Neural progenitor cell (in vitro differentiated cells): ENCODE measurements around the gene HYAL3. TPM values are rescaled to one million over a fixed set of nuclear protein-coding genes. Genes with fewer than 3 reads are reported as not detected.

Source experiments
- DNase-seq: peaks from one replicate; pipeline ENCODE4 v3.0.0-alpha.2; 2016; ENCODE audit warnings: low spot score
- H2AFZ ChIP-seq: fragments of 200-600 bp; sonication (generic); replicated peaks from 2 replicates; pipeline ENCODE4 v1.6.1; 2016; ENCODE audit warnings: antibody characterized with exemption
- H3F3A ChIP-seq: fragments of 200-600 bp; sonication (generic); 2 replicates; pipeline ENCODE4 v1.6.1; 2016; ENCODE audit warnings: antibody characterized with exemption, low read depth
- H3K27ac ChIP-seq: fragments of 200-600 bp; sonication (generic); 2 replicates; pipeline ENCODE4 v1.5.1; 2016; ENCODE audit warnings: mild to moderate bottlenecking
- H3K27me3 ChIP-seq: fragments of 200-600 bp; sonication (generic); 2 replicates; pipeline ENCODE4 v1.6.1; 2016; ENCODE audit warnings: mild to moderate bottlenecking, moderate library complexity
- H3K36me3 ChIP-seq: fragments of 200-600 bp; sonication (generic); 2 replicates; pipeline ENCODE4 v1.5.1; 2016
- H3K4me1 ChIP-seq: fragments of 200-600 bp; sonication (generic); 2 replicates; pipeline ENCODE4 v1.6.1; 2016; ENCODE audit warnings: mixed run types
- H3K4me2 ChIP-seq: fragments of 200-600 bp; sonication (generic); 2 replicates; pipeline ENCODE4 v1.6.1; 2016
- H3K4me3 ChIP-seq: fragments of 200-600 bp; sonication (generic); 2 replicates; pipeline ENCODE4 v1.5.1; 2016
- H3K79me2 ChIP-seq: fragments of 200-600 bp; sonication (generic); 2 replicates; pipeline ENCODE4 v1.6.1; 2016; ENCODE audit warnings: low read depth
- H3K9ac ChIP-seq: fragments of 200-600 bp; sonication (generic); 2 replicates; pipeline ENCODE4 v1.6.1; 2016
- H3K9me3 ChIP-seq: fragments of 200-600 bp; sonication (generic); 2 replicates; pipeline ENCODE4 v1.5.1; 2016; ENCODE audit warnings: low read depth
- H4K20me1 ChIP-seq: fragments of 200-600 bp; sonication (generic); 2 replicates; pipeline ENCODE4 v1.6.1; 2016; ENCODE audit warnings: low read depth
- H3K27ac Mint-ChIP-seq: 3 replicates; pipeline ENCODE4 v1.8.0; 2021; ENCODE audit warnings: mixed read lengths
- H3K27me3 Mint-ChIP-seq: 2 replicates; pipeline ENCODE4 v1.8.0; 2022; ENCODE audit warnings: low read depth, mild to moderate bottlenecking, inconsistent platforms, moderate library complexity, mixed read lengths; ENCODE audit not compliant: insufficient read depth
- H3K36me3 Mint-ChIP-seq: 3 replicates; pipeline ENCODE4 v1.8.0; 2021; ENCODE audit warnings: mixed read lengths
- H3K4me1 Mint-ChIP-seq: 3 replicates; pipeline ENCODE4 v1.8.0; 2021; ENCODE audit warnings: mixed read lengths
- H3K4me3 Mint-ChIP-seq: 3 replicates; pipeline ENCODE4 v1.8.0; 2021; ENCODE audit warnings: mild to moderate bottlenecking, moderate library complexity, mixed read lengths
- H3K9me3 Mint-ChIP-seq: 3 replicates; pipeline ENCODE4 v1.8.0; 2020; ENCODE audit warnings: mixed read lengths
- EZH2 ChIP-seq: fragments of 200-600 bp; sonication (generic); IDR thresholded peaks from 2 replicates; pipeline ENCODE4 v1.6.1; 2017; ENCODE audit warnings: antibody characterized with exemption, mild to moderate bottlenecking, moderate library complexity
- EZH2phosphoT487 ChIP-seq: fragments of 200-600 bp; sonication (generic); IDR thresholded peaks from 2 replicates; pipeline ENCODE4 v1.6.1; 2017; ENCODE audit warnings: antibody characterized with exemption
- total RNA-seq: library from RNA; depleted of rRNA; stranded (reverse); fragments of >200 nt; gene quantifications from 2 replicates; pipeline ENCODE4 v1.2.3, GENCODE V29; 2015; ENCODE audit warnings: low replicate concordance
- TF ChIP-seq, protein P1 (sequence below): fragments of 200-600 bp; sonication (generic); IDR thresholded peaks from 2 replicates; pipeline ENCODE4 v1.5.1; 2017; ENCODE audit warnings: antibody characterized with exemption, mild to moderate bottlenecking

Gene HYAL3
- total RNA-seq, 1 donor from 2014 or later: 2.2 TPM

DNA sequence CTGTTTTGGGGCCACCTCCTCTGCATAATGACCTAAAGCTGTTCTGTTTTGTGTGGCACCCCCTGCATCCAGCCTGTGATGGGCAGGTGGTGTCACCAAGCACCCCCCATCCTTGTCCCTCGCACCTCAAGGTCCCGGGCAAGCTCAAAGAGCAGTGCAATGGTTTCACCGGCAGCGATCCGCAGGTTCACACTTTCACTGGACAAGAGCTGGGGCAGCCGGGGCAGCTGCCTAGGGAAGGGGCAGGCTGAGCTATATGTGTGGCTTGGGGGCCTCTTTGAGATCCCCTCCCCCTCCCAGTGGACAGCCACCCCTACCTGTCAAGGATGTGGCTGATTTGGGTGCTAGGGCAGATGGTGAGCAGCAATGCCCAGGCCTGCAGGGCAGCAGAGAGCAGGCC, 10.1 kb downstream of the HYAL3 start:
- no peaks in the 10 kb centered on the region for H3K36me3 ChIP-seq
- no peaks in the 10 kb centered on the region for H3K9me3 ChIP-seq
- no peak for DNase-seq
- no peak overlapping the region for H3K27ac ChIP-seq
- peaks cover 12% of the 10 kb centered on the region for H3K79me2 ChIP-seq
- peaks cover 9% of the 10 kb centered on the region for H3K27me3 Mint-ChIP-seq
- no peak overlapping the region for H3K4me3 Mint-ChIP-seq
- H3K27ac Mint-ChIP-seq: no peak overlapping the region
- TF ChIP-seq EZH2 (no peak), EZH2phosphoT487 (no peak)
- TF ChIP-seq, protein P1, sequence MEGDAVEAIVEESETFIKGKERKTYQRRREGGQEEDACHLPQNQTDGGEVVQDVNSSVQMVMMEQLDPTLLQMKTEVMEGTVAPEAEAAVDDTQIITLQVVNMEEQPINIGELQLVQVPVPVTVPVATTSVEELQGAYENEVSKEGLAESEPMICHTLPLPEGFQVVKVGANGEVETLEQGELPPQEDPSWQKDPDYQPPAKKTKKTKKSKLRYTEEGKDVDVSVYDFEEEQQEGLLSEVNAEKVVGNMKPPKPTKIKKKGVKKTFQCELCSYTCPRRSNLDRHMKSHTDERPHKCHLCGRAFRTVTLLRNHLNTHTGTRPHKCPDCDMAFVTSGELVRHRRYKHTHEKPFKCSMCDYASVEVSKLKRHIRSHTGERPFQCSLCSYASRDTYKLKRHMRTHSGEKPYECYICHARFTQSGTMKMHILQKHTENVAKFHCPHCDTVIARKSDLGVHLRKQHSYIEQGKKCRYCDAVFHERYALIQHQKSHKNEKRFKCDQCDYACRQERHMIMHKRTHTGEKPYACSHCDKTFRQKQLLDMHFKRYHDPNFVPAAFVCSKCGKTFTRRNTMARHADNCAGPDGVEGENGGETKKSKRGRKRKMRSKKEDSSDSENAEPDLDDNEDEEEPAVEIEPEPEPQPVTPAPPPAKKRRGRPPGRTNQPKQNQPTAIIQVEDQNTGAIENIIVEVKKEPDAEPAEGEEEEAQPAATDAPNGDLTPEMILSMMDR: no peak
- H3K36me3 Mint-ChIP-seq: peaks cover 2% of the 10 kb centered on the region
- H3K27me3 ChIP-seq: no peaks in the 10 kb centered on the region
- peaks cover 13% of the 10 kb centered on the region for H3K4me1 ChIP-seq
- H3K9ac ChIP-seq: no peak overlapping the region
- peaks cover 17% of the 10 kb centered on the region for H3K4me1 Mint-ChIP-seq
- no peak overlapping the region for H2AFZ ChIP-seq
- H3K4me2 ChIP-seq: no peak overlapping the region
- H3K4me3 ChIP-seq: no peak overlapping the region
- H3K9me3 Mint-ChIP-seq: no peaks in the 10 kb centered on the region
- H4K20me1 ChIP-seq: no peaks in the 10 kb centered on the region
- peaks cover 4% of the 10 kb centered on the region for H3F3A ChIP-seq

DNA sequence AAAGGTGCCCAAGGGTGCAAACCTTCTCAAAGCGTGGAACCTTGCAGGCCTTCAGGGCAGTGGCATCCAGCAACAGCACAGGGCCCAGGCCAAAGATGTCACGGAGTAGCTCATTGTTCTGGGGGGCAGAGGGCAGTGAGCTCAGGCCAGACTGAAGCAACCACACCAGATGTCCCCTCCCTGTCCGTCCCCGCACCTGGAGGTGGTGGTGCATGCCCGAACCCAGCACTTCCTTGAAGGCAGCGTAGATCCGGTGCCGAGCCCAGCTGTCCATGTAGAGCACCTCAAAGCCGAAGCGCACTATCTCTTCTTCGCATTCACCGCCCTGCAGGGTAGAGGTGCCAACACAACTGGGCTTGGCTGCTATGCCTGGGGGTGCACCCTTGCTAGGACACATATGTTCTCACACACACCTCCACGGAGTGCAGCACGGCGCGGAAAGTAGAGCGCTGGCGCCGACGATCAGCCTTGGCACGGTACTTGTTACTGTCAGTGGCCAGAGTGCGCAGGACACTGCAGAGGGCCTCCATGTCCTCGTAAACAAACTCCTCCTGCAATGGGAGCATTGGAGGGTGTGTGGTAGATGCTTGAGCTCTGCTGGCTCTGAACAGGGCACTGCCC, 10.7 kb downstream of the HYAL3 start:
- H2AFZ ChIP-seq: no peak overlapping the region
- H3K79me2 ChIP-seq: peaks cover 12% of the 10 kb centered on the region
- Mint-ChIP-seq H3K27ac (no peak overlapping the region), H3K4me3 (no peak overlapping the region), H3K36me3 (peaks cover 2% of the 10 kb centered on the region), H3K4me1 (peaks cover 17% of the 10 kb centered on the region), H3K9me3 (no peaks in the 10 kb centered on the region), H3K27me3 (peaks cover 7% of the 10 kb centered on the region)
- no peaks in the 10 kb centered on the region for H3K36me3 ChIP-seq
- H3F3A ChIP-seq: peaks cover 4% of the 10 kb centered on the region
- TF ChIP-seq EZH2: no peak
- TF ChIP-seq, protein P1: no peak
- no peak for TF ChIP-seq EZH2phosphoT487
- DNase-seq: no peak
- H3K4me2 ChIP-seq: no peak overlapping the region
- peaks cover 13% of the 10 kb centered on the region for H3K4me1 ChIP-seq
- no peak overlapping the region for H3K4me3 ChIP-seq
- no peaks in the 10 kb centered on the region for H3K27me3 ChIP-seq
- H3K9me3 ChIP-seq: no peaks in the 10 kb centered on the region
- H3K27ac ChIP-seq: no peak overlapping the region
- no peak overlapping the region for H3K9ac ChIP-seq
- H4K20me1 ChIP-seq: no peaks in the 10 kb centered on the region

DNA sequence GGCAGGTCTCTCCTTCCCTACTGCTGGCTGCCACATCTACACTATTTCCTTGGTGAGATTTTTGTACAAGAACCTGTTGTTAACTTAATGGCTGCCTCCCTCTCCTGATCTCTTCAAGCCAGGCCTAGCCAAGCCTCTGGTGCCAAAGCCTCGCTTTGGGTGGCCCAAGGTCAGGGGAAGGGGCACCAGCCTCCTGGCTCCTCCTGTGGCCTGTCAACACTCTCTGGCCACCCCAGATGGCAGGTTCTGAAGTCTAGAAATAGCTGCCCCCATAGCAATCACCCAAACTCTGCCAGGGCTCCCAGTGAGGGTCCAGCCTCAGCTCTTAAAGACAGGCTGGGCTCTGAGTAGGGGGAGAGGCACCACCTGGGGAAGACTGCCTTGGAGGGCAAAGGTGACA, 11.9 kb downstream of the HYAL3 start:
- Histone ChIP-seq H2AFZ (no peak overlapping the region), H3K9me3 (no peaks in the 10 kb centered on the region), H3K9ac (no peak overlapping the region), H3K4me1 (peaks cover 8% of the 10 kb centered on the region), H3K27me3 (no peaks in the 10 kb centered on the region), H3K4me2 (no peak overlapping the region), H3F3A (peaks cover 4% of the 10 kb centered on the region), H3K79me2 (peaks cover 12% of the 10 kb centered on the region), H4K20me1 (no peaks in the 10 kb centered on the region), H3K4me3 (no peak overlapping the region), H3K36me3 (no peaks in the 10 kb centered on the region), H3K27ac (no peak overlapping the region)
- Mint-ChIP-seq H3K36me3 (peaks cover 2% of the 10 kb centered on the region), H3K4me1 (peaks cover 10% of the 10 kb centered on the region), H3K9me3 (no peaks in the 10 kb centered on the region), H3K27me3 (peaks cover 9% of the 10 kb centered on the region), H3K4me3 (no peak overlapping the region), H3K27ac (no peak overlapping the region)
- peak; percentile 1 for DNase-seq
- TF ChIP-seq EZH2phosphoT487: no peak
- no peak for TF ChIP-seq EZH2
- TF ChIP-seq, protein P1: no peak
